ENCODE measurements around the gene SWSAP1. TPM values are rescaled to one million over a fixed set of nuclear protein-coding genes. Genes with fewer than 3 reads are reported as not detected.

Gene SWSAP1
- total RNA-seq, 1 donor from 2014 or later, result 0.53 TPM

DNA sequence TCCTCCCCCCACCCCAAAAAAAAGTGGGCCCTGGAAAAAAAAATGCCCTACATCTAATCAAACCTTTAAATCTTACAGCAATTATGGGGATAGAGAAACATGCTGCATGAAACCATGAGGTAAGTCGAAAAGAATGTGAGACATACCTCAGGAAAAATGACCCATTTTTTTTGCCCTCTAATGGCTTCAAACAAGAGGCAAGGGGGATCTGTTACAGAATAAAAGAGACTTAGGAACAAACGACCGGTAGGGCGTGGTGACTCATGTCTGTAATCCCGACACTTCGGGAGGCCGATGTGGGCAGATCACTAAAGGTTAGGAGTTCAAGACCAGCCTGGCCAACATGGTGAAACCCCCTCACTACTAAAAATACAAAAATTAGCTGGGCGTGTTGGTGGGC, 36.2 kb downstream of the SWSAP1 start:
- TF ChIP-seq CTCF (IDR thresholded peaks at IDR 0.05; ENCODE audit: insufficient read depth, low read length, severe bottlenecking), result no peak
- FAIRE-seq (no peak), DNase-seq (ENCODE audit: low read depth) (peak; percentile 17)
- Histone ChIP-seq H3K4me3 (ENCODE audit: low read depth, low read length) (no peak overlapping the region), H3K36me3 (ENCODE audit: control insufficient read depth, insufficient read depth, low read length) (no peaks in the 10 kb centered on the region), H3K27me3 (ENCODE audit: control insufficient read depth, insufficient read depth, low read length) (no peaks in the 10 kb centered on the region)

DNA sequence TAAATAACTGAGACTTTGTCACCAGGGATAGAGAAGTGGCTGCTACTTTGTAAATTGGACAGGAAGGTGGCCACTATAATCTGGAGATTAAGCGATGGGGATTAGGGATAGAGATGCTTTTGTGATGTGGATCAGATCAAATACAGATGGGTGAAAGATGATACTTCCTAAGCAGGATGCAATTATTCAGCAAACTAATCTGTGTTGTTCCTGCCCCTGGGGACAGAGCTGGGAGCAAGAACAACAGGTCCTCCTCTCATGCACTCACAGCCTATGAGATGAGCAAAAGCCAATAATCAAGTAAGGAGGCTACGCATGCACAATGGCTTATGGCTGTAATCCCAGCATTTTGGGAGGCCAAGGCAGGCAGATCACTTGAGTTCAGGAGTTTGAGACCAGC, 40.1 kb downstream of the SWSAP1 start:
- peaks cover 4% of the 10 kb centered on the region for H3K27me3 ChIP-seq (ENCODE audit: control insufficient read depth, insufficient read depth, low read length)
- DNase-seq (ENCODE audit: low read depth), result no peak
- no peaks in the 10 kb centered on the region for H3K36me3 ChIP-seq (ENCODE audit: control insufficient read depth, insufficient read depth, low read length)
- H3K4me3 ChIP-seq (ENCODE audit: low read depth, low read length), result no peak overlapping the region
- no peak for TF ChIP-seq CTCF (IDR thresholded peaks at IDR 0.05; ENCODE audit: insufficient read depth, low read length, severe bottlenecking)
- no peak for FAIRE-seq

DNA sequence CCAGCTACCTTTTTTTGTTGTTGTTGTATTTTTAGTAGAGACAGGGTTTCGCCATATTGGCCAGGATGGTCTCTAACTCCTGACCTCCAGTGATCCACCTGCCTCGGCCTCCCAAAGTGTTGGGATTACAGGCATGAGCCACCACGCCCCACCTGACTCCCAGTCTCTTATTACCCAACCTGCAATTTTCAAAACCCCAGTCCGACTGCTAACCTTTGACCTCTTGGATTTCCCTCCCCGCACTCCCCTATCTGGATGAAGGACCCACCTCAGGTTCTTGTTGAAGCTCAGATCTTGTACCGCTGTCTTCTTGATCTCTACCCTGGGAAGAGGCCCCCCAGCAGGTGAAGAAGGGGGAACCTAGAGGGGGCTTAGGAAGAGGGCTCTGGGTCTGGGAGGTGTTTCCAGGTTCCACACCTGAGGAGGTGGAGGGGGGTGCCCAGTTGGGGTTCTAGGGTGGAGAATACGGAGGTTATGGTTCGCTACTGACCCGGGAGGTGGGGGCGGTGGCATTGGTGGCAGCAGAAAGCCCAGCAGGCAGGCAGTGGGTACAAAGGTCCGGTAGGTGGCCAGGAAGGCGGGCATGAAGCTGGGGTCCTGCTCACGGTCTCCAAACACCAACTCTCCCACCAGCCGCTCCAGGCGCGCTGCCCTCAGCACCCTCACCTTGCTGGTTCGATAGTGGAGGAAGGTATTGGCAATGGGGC, 42.0 kb downstream of the SWSAP1 start:
- Histone ChIP-seq H3K4me3 (ENCODE audit: low read depth, low read length) (no peak overlapping the region), H3K27me3 (ENCODE audit: control insufficient read depth, insufficient read depth, low read length) (peaks cover 6% of the 10 kb centered on the region), H3K36me3 (ENCODE audit: control insufficient read depth, insufficient read depth, low read length) (no peaks in the 10 kb centered on the region)
- no peak for FAIRE-seq
- DNase-seq (ENCODE audit: low read depth), result no peak
- TF ChIP-seq CTCF (IDR thresholded peaks at IDR 0.05; ENCODE audit: insufficient read depth, low read length, severe bottlenecking), result no peak

- no peak for TF ChIP-seq CTCF (IDR thresholded peaks at IDR 0.05; ENCODE audit: insufficient read depth, low read length, severe bottlenecking)
- H3K36me3 ChIP-seq (ENCODE audit: control insufficient read depth, insufficient read depth, low read length), result no peaks in the 10 kb centered on the region
- peaks cover 6% of the 10 kb centered on the region for H3K27me3 ChIP-seq (ENCODE audit: control insufficient read depth, insufficient read depth, low read length)
- FAIRE-seq (no peak), DNase-seq (ENCODE audit: low read depth) (no peak)
- peak overlapping the region; percentile 6 for H3K4me3 ChIP-seq (ENCODE audit: low read depth, low read length)
Measured at GRCh38 chr19:11418094-11418548, 43.7 kb downstream of the SWSAP1 start.

DNA sequence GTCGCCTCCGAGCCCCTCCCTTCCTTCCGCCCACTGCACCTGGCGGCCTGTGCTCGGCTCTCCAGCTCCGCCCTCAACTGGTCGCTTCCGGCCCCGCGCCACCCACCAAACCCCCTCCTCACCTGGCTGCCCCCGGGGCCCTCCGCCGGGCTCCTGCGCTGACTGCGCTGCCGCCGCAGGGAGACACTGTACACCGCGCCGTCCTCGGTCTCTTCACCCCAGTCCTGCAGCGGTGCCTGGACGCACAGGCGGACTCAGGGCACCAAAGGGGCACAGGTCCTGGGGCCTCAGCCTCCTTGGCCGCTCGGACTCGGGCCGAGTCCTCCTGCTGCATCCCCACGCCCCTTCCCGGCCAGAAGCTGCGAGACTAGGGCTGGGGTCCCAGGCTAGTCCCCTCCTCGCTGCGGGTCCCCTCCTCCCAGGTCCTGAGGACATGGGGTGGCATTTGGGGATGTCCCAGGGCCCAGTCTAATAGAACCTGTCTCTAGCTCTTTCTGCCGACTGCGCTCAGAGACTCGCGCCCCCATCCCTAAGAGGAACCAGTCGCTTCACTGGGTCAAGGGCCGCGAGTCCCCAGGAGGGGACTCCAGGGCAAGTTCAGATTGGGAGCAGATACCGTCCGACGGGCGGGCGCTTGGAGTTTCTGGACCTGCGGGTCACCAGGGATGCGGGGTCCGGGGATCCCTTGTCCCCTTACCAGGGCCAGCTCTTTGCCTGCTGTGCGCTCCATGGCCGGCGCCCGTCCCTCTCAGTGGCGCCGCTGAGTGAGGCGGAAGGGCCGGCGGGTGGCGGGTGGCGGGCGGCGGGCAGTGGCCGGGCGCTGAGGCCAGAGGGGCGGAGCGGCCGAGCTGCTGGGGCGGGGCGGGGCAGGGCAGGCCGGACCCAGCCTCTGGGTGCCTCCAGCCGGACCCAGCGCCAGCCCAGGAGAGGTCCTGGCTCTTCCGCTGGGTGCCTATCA, 44.4 kb downstream of the SWSAP1 start, which contains the start of gene RGL3:
Gene RGL3, minus strand, starts transcription at position 766 of the 958 bp plus-strand sequence. Its CDS starts 36 bp downstream, at position 730.
- Histone ChIP-seq H3K4me3 (ENCODE audit: low read depth, low read length) (peak within 1 kb of the TSS; percentile 6), H3K36me3 (ENCODE audit: control insufficient read depth, insufficient read depth, low read length) (no peaks in the 10 kb centered on the region), H3K27me3 (ENCODE audit: control insufficient read depth, insufficient read depth, low read length) (peaks cover 10% of the 10 kb centered on the region)
- FAIRE-seq, result no peak
- no peak for DNase-seq (ENCODE audit: low read depth)
- TF ChIP-seq CTCF (IDR thresholded peaks at IDR 0.05; ENCODE audit: insufficient read depth, low read length, severe bottlenecking), result no peak
